ENCODE results near the gene CHST11.

- TF ChIP-seq, protein P1, sequence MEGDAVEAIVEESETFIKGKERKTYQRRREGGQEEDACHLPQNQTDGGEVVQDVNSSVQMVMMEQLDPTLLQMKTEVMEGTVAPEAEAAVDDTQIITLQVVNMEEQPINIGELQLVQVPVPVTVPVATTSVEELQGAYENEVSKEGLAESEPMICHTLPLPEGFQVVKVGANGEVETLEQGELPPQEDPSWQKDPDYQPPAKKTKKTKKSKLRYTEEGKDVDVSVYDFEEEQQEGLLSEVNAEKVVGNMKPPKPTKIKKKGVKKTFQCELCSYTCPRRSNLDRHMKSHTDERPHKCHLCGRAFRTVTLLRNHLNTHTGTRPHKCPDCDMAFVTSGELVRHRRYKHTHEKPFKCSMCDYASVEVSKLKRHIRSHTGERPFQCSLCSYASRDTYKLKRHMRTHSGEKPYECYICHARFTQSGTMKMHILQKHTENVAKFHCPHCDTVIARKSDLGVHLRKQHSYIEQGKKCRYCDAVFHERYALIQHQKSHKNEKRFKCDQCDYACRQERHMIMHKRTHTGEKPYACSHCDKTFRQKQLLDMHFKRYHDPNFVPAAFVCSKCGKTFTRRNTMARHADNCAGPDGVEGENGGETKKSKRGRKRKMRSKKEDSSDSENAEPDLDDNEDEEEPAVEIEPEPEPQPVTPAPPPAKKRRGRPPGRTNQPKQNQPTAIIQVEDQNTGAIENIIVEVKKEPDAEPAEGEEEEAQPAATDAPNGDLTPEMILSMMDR (IDR thresholded peaks at IDR 0.05): no peak
- TF ChIP-seq POLR2A (IDR thresholded peaks at IDR 0.05): no peak
Measured at GRCh38 chr12:104693493-104693892, 236.7 kb downstream of the CHST11 start.
